CD8-positive, alpha-beta memory T cell (primary cell): ENCODE data around the gene ZRANB2. TPM values are rescaled to one million over a fixed set of nuclear protein-coding genes. Genes with fewer than 3 reads are reported as not detected.

ENCODE experiments used
- CTCF ChIA-PET: fragments of 350-600 bp; sonication (Branson Sonifier 250); formaldehyde crosslinking; loops from one replicate; lab custom pipeline; 2021; ENCODE audit warnings: antibody characterized with exemption; lab: Charles Lee
- POLR2A ChIA-PET: fragments of 350-600 bp; sonication (Branson Sonifier 250); formaldehyde crosslinking; loops from one replicate; lab custom pipeline; 2021; ENCODE audit warnings: antibody characterized with exemption; lab: Charles Lee
- DNase-seq, 5 donors: peaks; one replicate each; pipeline versions ENCODE4 v3.0.0 to v3.0.0-alpha.2; 2020 to 2022; ENCODE audit warnings: mixed read lengths in 1 of 5
- H3K27ac ChIP-seq: one replicate; pipeline ENCODE4 v1.7.0; 2013; ENCODE audit warnings: low read depth, mild to moderate bottlenecking, low read length, moderate library complexity
- H3K27me3 ChIP-seq: 2 replicates; pipeline ENCODE4 v1.7.0; 2013; ENCODE audit warnings: low read length, mild to moderate bottlenecking; ENCODE audit not compliant: insufficient read depth, poor library complexity, severe bottlenecking
- H3K36me3 ChIP-seq: 2 replicates; pipeline ENCODE4 v1.7.0; 2013; ENCODE audit warnings: mild to moderate bottlenecking, low read length, moderate library complexity; ENCODE audit not compliant: insufficient read depth
- H3K4me1 ChIP-seq: 2 replicates; pipeline ENCODE4 v1.7.0; 2013; ENCODE audit warnings: mild to moderate bottlenecking, low read length, moderate library complexity; ENCODE audit not compliant: insufficient read depth
- H3K4me3 ChIP-seq: 2 replicates; pipeline ENCODE4 v1.7.0; 2013; ENCODE audit warnings: mild to moderate bottlenecking, low read length
- H3K9me3 ChIP-seq: 2 replicates; pipeline ENCODE4 v1.7.0; 2013; ENCODE audit warnings: mild to moderate bottlenecking, low read length
- H3K27ac Mint-ChIP-seq, 8 donors: one replicate each; pipeline ENCODE4 v1.8.0; 2020 to 2021; ENCODE audit warnings: mixed read lengths in 8 of 8, mild to moderate bottlenecking in 6 of 8, inconsistent platforms in 3 of 8, moderate library complexity in 3 of 8
- H3K27me3 Mint-ChIP-seq, 2 donors: one replicate each; pipeline ENCODE4 v1.8.0; 2020 to 2021; ENCODE audit warnings: mixed read lengths in 2 of 2, mild to moderate bottlenecking in 1 of 2, moderate library complexity in 1 of 2
- H3K36me3 Mint-ChIP-seq, 3 donors: one replicate each; pipeline ENCODE4 v1.8.0; 2020 to 2021; ENCODE audit warnings: mixed read lengths in 3 of 3, inconsistent platforms in 1 of 3, mild to moderate bottlenecking in 1 of 3
- H3K4me1 Mint-ChIP-seq, 3 donors: one replicate each; pipeline ENCODE4 v1.8.0; 2020 to 2021; ENCODE audit warnings: mixed read lengths in 3 of 3, inconsistent platforms in 1 of 3, mild to moderate bottlenecking in 1 of 3
- H3K4me3 Mint-ChIP-seq, 7 donors: one replicate each; pipeline ENCODE4 v1.8.0; 2020 to 2021; ENCODE audit warnings: mixed read lengths in 7 of 7, mild to moderate bottlenecking in 6 of 7, moderate library complexity in 4 of 7, inconsistent platforms in 2 of 7
- H3K9me3 Mint-ChIP-seq, 5 donors: one replicate each; pipeline ENCODE4 v1.8.0; 2020 to 2022; ENCODE audit warnings: mixed read lengths in 5 of 5, mild to moderate bottlenecking in 3 of 5, moderate library complexity in 2 of 5, inconsistent platforms in 1 of 5
- polyA plus RNA-seq: library from polyadenylated mRNA; unstranded; fragments of 300-500 nt; fragmentation: Illumina TruSeq; gene quantifications from one replicate; pipeline ENCODE4 v1.2.3, GENCODE V29; 2021
- total RNA-seq, 2 experiments: library from RNA; stranded (reverse); gene quantifications; one replicate each; pipeline ENCODE4 v1.2.3, GENCODE V29; 2021

ZRANB2 gene
- total and polyA plus RNA-seq, 3 experiments from 2014 or later: 44.7 to 99.5 (median 98.6) TPM

- no peak overlapping the region for H3K27ac ChIP-seq
- Mint-ChIP-seq H3K9me3 (no peaks in the 10 kb centered on the region), H3K36me3 (peaks cover 0 to 22% (median 2%) of the 10 kb centered on the region in 3 donors), H3K27ac (peak overlapping the region in 3 of 8 donors; percentile 36 to 64 (median 43)), H3K4me3 (no peak overlapping the region), H3K4me1 (peaks cover 0 to 8% (median 0%) of the 10 kb centered on the region in 3 donors), H3K27me3 (peaks cover 0 to 2% of the 10 kb centered on the region in 2 donors)
- ChIA-PET CTCF (no interaction called here), POLR2A (no interaction called here)
- H3K9me3 ChIP-seq: no peaks in the 10 kb centered on the region
- no peaks in the 10 kb centered on the region for H3K27me3 ChIP-seq
- DNase-seq: no peak
- no peaks in the 10 kb centered on the region for H3K36me3 ChIP-seq
- H3K4me3 ChIP-seq: no peak overlapping the region
- no peaks in the 10 kb centered on the region for H3K4me1 ChIP-seq
Measured at GRCh38 chr1:71054791-71055190, 26.0 kb downstream of the ZRANB2 start.

GRCh38 chr1:71054281-71054731 is 26.5 kb downstream of the ZRANB2 start:
- Histone ChIP-seq H3K27me3 (no peaks in the 10 kb centered on the region), H3K4me1 (no peaks in the 10 kb centered on the region), H3K4me3 (no peak overlapping the region), H3K36me3 (no peaks in the 10 kb centered on the region), H3K9me3 (no peaks in the 10 kb centered on the region), H3K27ac (no peak overlapping the region)
- peak overlapping the region in 1 of 8 donors; percentile 65 for H3K27ac Mint-ChIP-seq
- no peak overlapping the region for H3K4me3 Mint-ChIP-seq
- CTCF ChIA-PET: no interaction called here
- POLR2A ChIA-PET: no interaction called here
- peaks cover 0 to 3% of the 10 kb centered on the region in 2 donors for H3K27me3 Mint-ChIP-seq
- H3K9me3 Mint-ChIP-seq: no peaks in the 10 kb centered on the region
- peaks cover 0 to 19% (median 2%) of the 10 kb centered on the region in 3 donors for H3K36me3 Mint-ChIP-seq
- no peak for DNase-seq
- H3K4me1 Mint-ChIP-seq: peaks cover 0 to 9% (median 0%) of the 10 kb centered on the region in 3 donors

GRCh38 chr1:71053758-71054157 is 27.1 kb downstream of the ZRANB2 start:
- H3K4me3 ChIP-seq: no peak overlapping the region
- Mint-ChIP-seq H3K4me1 (peaks cover 0 to 9% (median 0%) of the 10 kb centered on the region in 3 donors), H3K36me3 (peaks cover 0 to 13% (median 0%) of the 10 kb centered on the region in 3 donors), H3K27ac (peak overlapping the region in 1 of 8 donors; percentile 65), H3K9me3 (peaks cover 0 to 2% (median 0%) of the 10 kb centered on the region in 5 donors), H3K4me3 (no peak overlapping the region), H3K27me3 (peaks cover 0 to 8% of the 10 kb centered on the region in 2 donors)
- no peak for DNase-seq
- CTCF ChIA-PET: no interaction called here
- no peaks in the 10 kb centered on the region for H3K4me1 ChIP-seq
- no peak overlapping the region for H3K27ac ChIP-seq
- no peaks in the 10 kb centered on the region for H3K36me3 ChIP-seq
- no peaks in the 10 kb centered on the region for H3K27me3 ChIP-seq
- POLR2A ChIA-PET: no interaction called here
- no peaks in the 10 kb centered on the region for H3K9me3 ChIP-seq

GRCh38 chr1:71053146-71053545 is 27.7 kb downstream of the ZRANB2 start:
- CTCF ChIA-PET: no interaction called here
- H3K27ac ChIP-seq: no peak overlapping the region
- no peaks in the 10 kb centered on the region for H3K4me1 ChIP-seq
- Mint-ChIP-seq H3K9me3 (peaks cover 0 to 3% (median 0%) of the 10 kb centered on the region in 5 donors), H3K4me1 (peaks cover 2 to 12% (median 3%) of the 10 kb centered on the region in 3 donors), H3K27me3 (peaks cover 2 to 14% of the 10 kb centered on the region in 2 donors), H3K4me3 (no peak overlapping the region), H3K36me3 (peaks cover 0 to 9% (median 0%) of the 10 kb centered on the region in 3 donors), H3K27ac (no peak overlapping the region)
- H3K27me3 ChIP-seq: peaks cover 3% of the 10 kb centered on the region
- H3K4me3 ChIP-seq: no peak overlapping the region
- H3K36me3 ChIP-seq: no peaks in the 10 kb centered on the region
- DNase-seq: no peak
- POLR2A ChIA-PET: no interaction called here
- no peaks in the 10 kb centered on the region for H3K9me3 ChIP-seq

- POLR2A ChIA-PET: no interaction called here
- peaks cover 15 to 24% (median 20%) of the 10 kb centered on the region in 3 donors for H3K4me1 Mint-ChIP-seq
- H3K4me1 ChIP-seq: peaks cover 10% of the 10 kb centered on the region
- peaks cover 25% of the 10 kb centered on the region for H3K27me3 ChIP-seq
- no peak overlapping the region for H3K27ac ChIP-seq
- peak in 2 of 5 donors; percentile 29 to 42 for DNase-seq
- H3K9me3 Mint-ChIP-seq: peaks cover 0 to 3% (median 0%) of the 10 kb centered on the region in 5 donors
- no peaks in the 10 kb centered on the region for H3K36me3 Mint-ChIP-seq
- H3K9me3 ChIP-seq: no peaks in the 10 kb centered on the region
- peak overlapping the region in 1 of 7 donors; percentile 32 for H3K4me3 Mint-ChIP-seq
- no peak overlapping the region for H3K27ac Mint-ChIP-seq
- H3K27me3 Mint-ChIP-seq: peaks cover 25 to 40% of the 10 kb centered on the region in 2 donors
- CTCF ChIA-PET: interaction anchor here (0.6 to 1.1 kb wide), 2 partner anchors 8 to 32 kb away, joined by 3 read pairs; no protein-coding TSS in a partner anchor
- H3K4me3 ChIP-seq: no peak overlapping the region
- no peaks in the 10 kb centered on the region for H3K36me3 ChIP-seq
Measured at GRCh38 chr1:71049951-71050598, 30.8 kb downstream of the ZRANB2 start.

- Histone ChIP-seq H3K27me3 (peaks cover 29% of the 10 kb centered on the region), H3K27ac (peak within 1 kb of the TSS; percentile 22), H3K4me3 (peak within 1 kb of the TSS; percentile 46), H3K9me3 (no peaks in the 10 kb centered on the region), H3K36me3 (no peaks in the 10 kb centered on the region), H3K4me1 (peaks cover 10% of the 10 kb centered on the region)
- CTCF ChIA-PET: no interaction called here
- Mint-ChIP-seq H3K9me3 (peaks cover 0 to 3% (median 0%) of the 10 kb centered on the region in 5 donors), H3K27ac (peak within 1 kb of the TSS in 4 of 8 donors; percentile 7 to 54 (median 26)), H3K36me3 (no peaks in the 10 kb centered on the region), H3K4me1 (peaks cover 15 to 22% (median 20%) of the 10 kb centered on the region in 3 donors), H3K27me3 (peaks cover 29 to 51% of the 10 kb centered on the region in 2 donors), H3K4me3 (peak within 1 kb of the TSS; percentile 75 to 84 (median 82))
- peak; percentile 16 to 66 (median 38) for DNase-seq
- POLR2A ChIA-PET: no interaction called here
Measured at GRCh38 chr1:71047635-71048607, 32.9 kb downstream of the ZRANB2 start, which contains the start of gene PTGER3. TSS of gene PTGER3 (minus strand) at chr1:71047816. CDS start at chr1:71047577, 239 bp downstream.

GRCh38 chr1:71046891-71047634 is 33.8 kb downstream of the ZRANB2 start:
- H3K27ac Mint-ChIP-seq: peak overlapping the region in 1 of 8 donors; percentile 26
- POLR2A ChIA-PET: no interaction called here
- Histone ChIP-seq H3K4me1 (peaks cover 10% of the 10 kb centered on the region), H3K27me3 (peaks cover 29% of the 10 kb centered on the region), H3K4me3 (peak overlapping the region; percentile 46), H3K27ac (peak overlapping the region; percentile 22), H3K9me3 (no peaks in the 10 kb centered on the region), H3K36me3 (no peaks in the 10 kb centered on the region)
- no peaks in the 10 kb centered on the region for H3K36me3 Mint-ChIP-seq
- H3K9me3 Mint-ChIP-seq: peaks cover 0 to 3% (median 0%) of the 10 kb centered on the region in 5 donors
- DNase-seq: peak in 3 of 5 donors; percentile 18 to 46 (median 25)
- CTCF ChIA-PET: interaction anchor here (1.4 kb wide), 1 partner anchor 34 kb away, joined by 4 read pairs; the partner anchor contains the start of gene ZRANB2
- peaks cover 15 to 22% (median 20%) of the 10 kb centered on the region in 3 donors for H3K4me1 Mint-ChIP-seq
- peaks cover 29 to 51% of the 10 kb centered on the region in 2 donors for H3K27me3 Mint-ChIP-seq
- H3K4me3 Mint-ChIP-seq: peak overlapping the region; percentile 75 to 84 (median 82)
